Articular chondrocyte of knee joint (primary cell): Measurements from ENCODE around the gene CD207. TPM values are rescaled to one million over a fixed set of nuclear protein-coding genes. Genes with fewer than 3 reads are reported as not detected.

Experiments
- small RNA-seq: library from RNA; depleted of rRNA; stranded (forward); fragments of <200 nt; gene quantifications from one replicate; pipeline ENCODE3, GENCODE V24; 2012
- total RNA-seq: library from RNA; depleted of rRNA; stranded (reverse); fragments of >200 nt; gene quantifications from 2 replicates; pipeline ENCODE4 v1.2.3, GENCODE V29; 2012

The CD207 gene
- not detected in 2 replicates for total RNA-seq

GRCh38 chr2:70835643-70836042, at the start of gene CD207:
CD207 (minus strand) TSS chr2:70835816; CDS start chr2:70835776, 40 bp downstream.

GRCh38 chr2:70820499-70820898, 15.1 kb downstream of the CD207 start, which contains the start of gene CLEC4F:
CLEC4F (minus strand) TSS chr2:70820599; CDS start chr2:70820523, 76 bp downstream.

GRCh38 chr2:70790136-70790828, 45.3 kb downstream of the CD207 start, which contains the start of gene FIGLA:
FIGLA (minus strand) TSS chr2:70790643; CDS start chr2:70790638, 5 bp downstream.

Small RNA genes lying within 50 kb of the gene (small RNA-seq; reads per million reads assigned to genes)
- not detected for gene HMGN2P21

Other genes starting within 250 kb of the CD207 start
- gene ADD2, start 67.6 kb downstream of the CD207 start, total RNA-seq = under 0.01 TPM in 2 replicates
- gene FIGLA, start 45.2 kb downstream of the CD207 start, total RNA-seq = not detected in 2 replicates
- not detected in 2 replicates for gene CLEC4F, start 15.2 kb downstream of the CD207 start, total RNA-seq
- 0.65 TPM in 2 replicates for gene VAX2, start 64.8 kb upstream of the CD207 start, total RNA-seq
- 0.39 TPM in 1 of 2 replicates, not detected in the other for gene ATP6V1B1, start 100.1 kb upstream of the CD207 start, total RNA-seq
- 0.39 and 0.65 TPM in 2 replicates for gene ANKRD53, start 142.8 kb upstream of the CD207 start, total RNA-seq
- gene TEX261, start 159.1 kb upstream of the CD207 start, total RNA-seq = 42.3 and 48.0 TPM in 2 replicates
- 52.5 and 57.7 TPM in 2 replicates for gene NAGK, start 232.8 kb upstream of the CD207 start, total RNA-seq